HG02610 (cell line): ENCODE results near the gene CFAP299.

Experiments used
- ATAC-seq: cut with Tn5 transposase; IDR thresholded peaks from one replicate; pipeline ENCODE4 v1.9.1; 2021; ENCODE audit warnings: mild to moderate bottlenecking, moderate library complexity; ENCODE audit not compliant: unreplicated experiment

CFAP299 gene

DNA sequence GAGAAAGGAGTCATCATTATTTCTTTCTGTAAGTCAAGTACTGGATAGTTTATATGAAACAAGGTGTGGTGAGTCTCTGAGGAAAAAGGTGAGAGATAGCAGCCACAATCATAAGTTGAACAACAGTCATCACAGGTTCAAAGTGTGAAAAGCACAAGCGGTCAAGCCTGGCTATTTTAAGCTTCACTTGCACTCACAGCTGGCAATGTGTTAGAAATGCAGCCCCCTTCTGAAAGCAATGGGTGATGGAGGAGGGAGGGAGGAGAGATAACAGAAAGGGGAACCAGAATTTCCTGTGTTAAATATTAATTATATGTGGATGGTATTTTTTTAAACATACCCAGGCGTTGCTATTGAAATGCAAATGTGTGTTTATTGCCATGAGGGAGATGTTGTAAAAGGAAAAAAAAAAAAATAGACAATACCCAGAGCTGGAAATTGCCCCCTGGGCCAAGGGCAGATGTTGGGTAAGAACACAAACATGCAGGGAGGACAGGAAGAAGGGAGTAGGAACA lies 668.1 kb downstream of the CFAP299 start:
- ATAC-seq = peak; percentile 89

DNA sequence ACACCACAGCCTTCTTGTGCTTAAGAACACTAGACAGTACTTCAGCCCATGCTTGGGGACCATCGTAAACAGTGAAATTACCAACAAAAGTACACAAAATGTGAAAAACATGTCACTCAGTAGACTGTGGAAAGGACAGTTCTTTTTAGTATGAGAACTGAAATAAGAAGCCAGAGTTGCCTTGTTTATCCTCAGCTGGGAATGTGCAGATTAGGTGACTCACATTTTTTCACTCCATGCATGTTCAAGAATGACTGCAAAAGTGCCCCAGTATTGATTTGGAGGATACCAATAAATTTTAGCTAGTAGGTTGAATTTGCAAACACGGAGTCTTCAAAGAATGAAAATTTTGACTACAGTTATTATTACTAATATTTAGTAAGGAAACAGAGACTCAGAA lies 671.9 kb downstream of the CFAP299 start:
- ATAC-seq = no peak
